Stimulated activated naive CD8-positive, alpha-beta T cell treated with anti-CD3 and anti-CD28 coated beads, Interleukin-15, amount 100 ng/mL, for 72 hours (primary cell): Measurements from ENCODE around the gene UBAP2L.
"Not testable (repeated sequence)": the region's sequence is repeated elsewhere in the genome, so short reads cannot be mapped to it uniquely, and the experiment has no call there.

Experiments used
- ATAC-seq: fragments of 150-1000 bp; cut with Tn5 transposase; 2 replicates; pipeline ENCODE4 v1.10.0; 2021; ENCODE audit warnings: mild to moderate bottlenecking, moderate library complexity
- DNase-seq, 2 donors: peaks; one replicate each; pipeline ENCODE4 v3.0.0; 2021 to 2022
- H3K27ac Mint-ChIP-seq, 2 donors: one replicate each; pipeline ENCODE4 v1.8.0; 2022; ENCODE audit warnings: mild to moderate bottlenecking in 2 of 2, mixed read lengths in 2 of 2, moderate library complexity in 2 of 2
- H3K27me3 Mint-ChIP-seq: one replicate; pipeline ENCODE4 v1.8.0; 2022; ENCODE audit warnings: mixed read lengths
- H3K4me1 Mint-ChIP-seq: one replicate; pipeline ENCODE4 v1.8.0; 2022; ENCODE audit warnings: mild to moderate bottlenecking, mixed read lengths
- H3K4me3 Mint-ChIP-seq, 2 donors: one replicate each; pipeline ENCODE4 v1.8.0; 2022; ENCODE audit warnings: mild to moderate bottlenecking in 2 of 2, mixed read lengths in 2 of 2, moderate library complexity in 1 of 2
- H3K9me3 Mint-ChIP-seq, 2 donors: one replicate each; pipeline ENCODE4 v1.8.0; 2022; ENCODE audit warnings: mixed read lengths in 2 of 2

The UBAP2L gene

DNA sequence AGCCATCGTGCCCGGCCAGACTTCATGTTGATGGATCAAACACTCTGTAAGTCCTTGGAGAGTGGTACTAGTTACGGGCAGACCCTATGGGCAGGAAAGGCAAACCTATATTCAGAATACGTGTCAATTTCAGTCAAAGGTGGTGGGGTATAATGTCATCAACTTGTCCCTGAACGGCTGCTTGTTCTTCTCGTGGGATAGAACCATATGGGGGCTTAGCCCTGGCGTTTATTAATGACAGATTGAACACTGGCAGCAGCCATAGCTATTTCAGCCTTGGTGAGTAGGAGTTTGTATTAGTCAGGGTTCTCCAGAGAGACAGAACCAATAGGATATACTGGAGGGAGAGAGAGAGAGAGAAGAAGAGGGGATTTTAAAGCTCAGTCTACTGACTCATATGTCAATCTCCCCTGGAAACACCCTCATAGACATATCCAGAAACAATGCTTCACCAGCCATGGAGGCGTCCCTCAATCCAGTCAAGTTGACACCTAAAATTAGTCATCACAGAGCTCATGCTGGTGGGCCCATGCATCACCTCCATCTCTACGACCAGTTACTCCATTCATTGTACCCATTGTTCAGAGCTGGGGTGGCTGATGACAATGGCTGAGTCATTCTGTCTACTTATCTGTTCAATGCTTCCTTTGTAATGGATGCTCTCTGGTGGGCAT lies 84.0 kb downstream of the UBAP2L start:
- DNase-seq, result peak in 1 of 2 donors; percentile 55
- Mint-ChIP-seq H3K27me3 (no peaks in the 10 kb centered on the region), H3K27ac (no peak overlapping the region), H3K9me3 (no peaks in the 10 kb centered on the region), H3K4me1 (peaks cover 12% of the 10 kb centered on the region), H3K4me3 (no peak overlapping the region)
- ATAC-seq, result peak; percentile 95

DNA sequence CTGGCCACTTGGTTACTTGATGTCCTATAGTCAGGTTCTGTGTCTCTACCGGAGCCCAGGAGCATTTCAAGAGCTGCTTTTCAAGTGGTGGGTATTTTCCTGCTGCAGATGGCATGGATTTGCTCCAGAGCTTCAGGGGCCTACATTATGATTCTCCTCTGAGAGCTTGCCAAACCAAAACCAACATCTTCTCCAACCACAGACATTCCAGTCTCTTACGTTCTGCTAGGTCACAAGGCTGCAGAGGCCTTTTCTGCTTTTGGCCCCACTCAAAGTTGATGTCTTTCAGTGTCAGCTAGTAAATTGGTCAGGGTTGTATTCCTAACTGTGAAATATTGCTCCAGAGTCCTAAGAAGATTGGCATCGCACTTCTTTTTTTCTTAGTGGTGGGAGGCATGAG lies 85.4 kb downstream of the UBAP2L start:
- Mint-ChIP-seq H3K4me1 (peaks cover 12% of the 10 kb centered on the region), H3K9me3 (no peaks in the 10 kb centered on the region), H3K27me3 (no peaks in the 10 kb centered on the region), H3K27ac (no peak overlapping the region), H3K4me3 (no peak overlapping the region)
- DNase-seq, result no peak
- no peak for ATAC-seq

DNA sequence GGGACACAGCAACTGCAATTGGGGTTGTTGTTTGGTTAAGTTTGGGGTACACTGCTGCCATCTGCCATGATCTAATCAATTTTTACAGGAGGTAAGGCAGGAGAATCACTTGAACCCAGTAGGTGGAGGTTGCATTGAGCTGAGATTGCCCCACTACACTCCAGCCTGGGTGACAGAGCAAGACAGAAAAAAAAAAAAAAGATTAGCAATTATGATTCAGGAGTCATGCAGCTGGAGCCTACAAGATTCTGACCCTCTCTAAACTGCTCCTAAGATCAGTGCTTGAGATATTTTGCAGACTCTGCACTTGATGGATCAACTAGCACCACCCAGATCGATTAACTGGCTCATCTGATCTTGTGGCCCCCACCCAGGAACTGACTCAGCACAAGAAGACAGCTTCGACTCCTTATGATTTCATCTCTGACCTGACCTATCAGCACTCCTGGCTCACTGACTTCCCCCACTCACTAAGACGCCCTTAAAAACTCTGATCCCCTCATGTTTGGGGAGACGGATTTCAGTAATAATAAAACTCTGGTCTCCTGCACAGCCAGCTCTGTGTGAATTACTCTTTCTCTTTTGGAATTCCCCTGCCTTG lies 87.0 kb downstream of the UBAP2L start:
- H3K27me3 Mint-ChIP-seq, DNase-seq, H3K9me3 Mint-ChIP-seq, ATAC-seq, H3K27ac Mint-ChIP-seq, H3K4me3 Mint-ChIP-seq: not testable (repeated sequence)
- peaks cover 12% of the 10 kb centered on the region for H3K4me1 Mint-ChIP-seq

DNA sequence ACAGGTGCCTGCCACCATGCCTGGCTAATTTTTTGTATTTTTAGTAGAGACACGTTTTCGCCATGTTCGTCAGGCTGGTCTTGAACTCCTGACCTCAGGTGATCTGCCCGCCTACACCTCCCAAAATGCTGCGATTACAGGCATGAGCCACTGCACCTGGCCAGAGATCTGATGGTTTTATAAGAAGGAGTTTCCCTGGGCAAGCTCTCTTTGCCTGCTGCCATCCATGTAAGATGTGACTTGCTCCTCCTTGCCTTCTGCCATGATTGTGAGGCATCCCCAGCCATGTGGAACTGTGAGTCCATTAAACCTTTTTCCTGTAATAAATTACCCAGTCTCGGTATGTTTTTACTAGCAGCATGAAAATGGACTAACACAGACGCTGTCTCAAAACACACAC lies 88.4 kb downstream of the UBAP2L start:
- H3K4me3 Mint-ChIP-seq, H3K27me3 Mint-ChIP-seq, DNase-seq, H3K27ac Mint-ChIP-seq, ATAC-seq, H3K9me3 Mint-ChIP-seq: not testable (repeated sequence)
- H3K4me1 Mint-ChIP-seq, result peaks cover 12% of the 10 kb centered on the region

DNA sequence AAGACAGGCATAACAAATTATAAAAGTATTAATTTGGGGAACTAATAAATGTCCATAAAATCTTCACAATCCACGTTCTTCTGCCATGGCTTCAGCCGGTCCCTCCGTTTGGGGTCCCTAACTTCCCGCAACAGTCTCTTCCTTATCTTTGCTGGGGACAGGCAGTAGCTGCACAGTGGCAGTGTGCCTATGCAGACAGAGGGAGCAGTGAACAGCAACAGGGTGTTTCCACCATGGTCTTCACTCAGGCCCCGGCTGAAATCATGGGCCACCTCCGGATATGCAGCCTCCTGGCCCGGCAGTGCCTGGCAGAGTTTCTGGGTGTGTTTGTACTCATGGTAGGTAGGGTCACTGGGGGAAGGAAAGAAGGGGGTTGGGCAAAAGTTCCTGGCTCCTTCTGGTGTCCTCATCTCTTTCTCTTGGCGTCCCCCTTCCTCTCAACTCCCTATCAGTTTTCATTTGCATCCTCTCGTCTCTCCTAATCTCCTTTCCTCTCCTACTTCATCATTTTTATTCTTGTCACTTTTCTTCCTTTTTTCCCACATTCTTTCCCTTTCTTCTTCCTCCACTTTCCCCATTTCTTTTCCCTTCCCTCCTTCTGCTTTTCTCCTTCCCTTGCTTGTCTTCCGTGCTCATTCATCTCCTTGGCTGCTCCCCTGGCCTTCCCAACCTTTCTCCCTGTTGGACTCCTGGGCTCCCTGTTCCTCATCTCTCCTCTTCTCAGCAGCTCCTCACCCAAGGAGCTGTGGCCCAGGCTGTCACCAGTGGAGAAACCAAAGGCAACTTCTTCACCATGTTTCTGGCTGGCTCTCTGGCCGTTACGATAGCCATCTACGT lies 91.7 kb downstream of the UBAP2L start:
- H3K4me3 Mint-ChIP-seq, ATAC-seq, DNase-seq, H3K27me3 Mint-ChIP-seq, H3K4me1 Mint-ChIP-seq, H3K9me3 Mint-ChIP-seq, H3K27ac Mint-ChIP-seq: not testable (repeated sequence)

DNA sequence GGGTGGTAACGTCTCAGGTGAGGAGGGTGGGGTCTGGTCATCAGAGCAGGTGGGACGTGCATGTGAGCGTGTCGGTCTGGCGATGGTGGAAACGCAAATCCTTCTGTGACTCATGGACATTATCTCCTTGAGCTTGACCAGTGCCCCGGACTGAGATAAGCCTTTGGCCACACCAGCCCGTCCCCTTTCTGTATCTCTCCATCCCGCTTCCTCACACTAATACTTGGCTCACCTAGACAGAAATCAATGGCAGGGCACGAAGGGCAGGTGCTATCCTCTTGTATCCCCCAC lies 92.3 kb downstream of the UBAP2L start:
- peaks cover 5% of the 10 kb centered on the region for H3K4me1 Mint-ChIP-seq
- H3K9me3 Mint-ChIP-seq, result peaks cover 0 to 5% of the 10 kb centered on the region in 2 donors
- no peak overlapping the region for H3K27ac Mint-ChIP-seq
- no peak overlapping the region for H3K4me3 Mint-ChIP-seq
- no peak for ATAC-seq
- H3K27me3 Mint-ChIP-seq, result no peaks in the 10 kb centered on the region
- no peak for DNase-seq

DNA sequence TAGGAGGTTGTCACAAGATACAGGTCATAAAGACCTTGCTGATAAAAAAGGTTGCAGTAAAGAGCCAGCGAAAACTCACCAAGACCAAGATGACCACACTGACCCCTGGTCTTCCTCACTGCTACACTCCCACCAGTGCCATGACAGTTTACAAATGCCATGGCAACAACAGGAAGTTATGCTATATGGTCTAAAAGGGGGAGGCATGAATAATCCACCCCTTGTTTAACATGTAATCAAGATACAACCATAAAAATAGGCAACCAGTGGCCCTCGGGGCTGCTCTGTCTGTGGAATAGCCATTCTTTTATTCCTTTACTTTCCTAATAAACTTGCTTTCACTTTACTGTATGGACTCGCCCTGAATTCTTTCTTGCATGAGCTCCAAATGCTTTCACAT lies 93.5 kb downstream of the UBAP2L start:
- not testable (repeated sequence) for H3K9me3 Mint-ChIP-seq, H3K4me3 Mint-ChIP-seq, H3K27me3 Mint-ChIP-seq, H3K27ac Mint-ChIP-seq, DNase-seq, ATAC-seq, H3K4me1 Mint-ChIP-seq

DNA sequence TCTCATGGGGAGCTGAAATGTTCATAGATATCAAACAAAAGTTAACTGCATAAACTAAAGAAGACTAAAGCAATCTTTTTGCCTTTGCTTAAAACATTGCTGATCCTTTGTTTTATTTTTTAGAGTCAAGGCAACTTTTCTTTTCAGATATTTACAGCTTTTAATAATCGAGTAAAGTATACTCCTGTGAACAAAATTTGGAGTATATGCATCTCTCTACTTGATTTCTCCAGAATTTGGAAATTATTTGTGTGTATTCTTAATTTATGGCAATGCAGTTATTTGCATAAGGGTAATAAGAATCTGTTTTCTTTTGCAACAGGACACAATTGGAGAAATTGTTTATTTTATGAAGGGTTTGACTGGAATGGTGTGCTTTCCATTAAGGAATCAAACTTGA lies 95.9 kb downstream of the UBAP2L start:
- no peak for ATAC-seq
- no peak for DNase-seq
- no peak overlapping the region for H3K27ac Mint-ChIP-seq
- H3K4me1 Mint-ChIP-seq, result no peaks in the 10 kb centered on the region
- no peak overlapping the region for H3K4me3 Mint-ChIP-seq
- peaks cover 5% of the 10 kb centered on the region in 2 donors for H3K9me3 Mint-ChIP-seq
- H3K27me3 Mint-ChIP-seq, result no peaks in the 10 kb centered on the region

DNA sequence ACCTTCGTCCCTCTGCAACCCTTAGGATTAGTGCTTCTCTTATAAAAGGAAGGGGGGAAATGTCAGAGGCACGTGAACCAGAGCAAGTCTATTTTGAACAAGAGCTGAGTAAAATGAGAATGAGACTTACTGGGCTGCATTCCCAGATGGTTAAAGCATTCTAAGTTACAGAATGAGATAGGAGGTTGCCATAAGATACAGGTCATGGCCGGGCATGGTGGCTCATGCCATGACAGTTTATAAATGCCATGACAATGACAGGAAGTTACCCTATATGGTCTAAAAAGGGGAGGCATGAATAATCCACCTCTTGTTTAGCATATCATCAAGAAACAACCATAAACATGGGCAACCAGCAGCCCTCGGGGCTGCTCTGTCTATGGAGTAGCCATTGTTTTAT lies 97.6 kb downstream of the UBAP2L start:
- Mint-ChIP-seq H3K9me3 (peaks cover 5% of the 10 kb centered on the region in 2 donors), H3K27ac (no peak overlapping the region), H3K4me3 (no peak overlapping the region), H3K27me3 (peaks cover 6% of the 10 kb centered on the region), H3K4me1 (no peaks in the 10 kb centered on the region)
- ATAC-seq, result no peak
- DNase-seq, result no peak
